Gastroesophageal sphincter (tissue), 4 donors: Measurements from ENCODE around the gene KLHL29. TPM values are rescaled to one million over a fixed set of nuclear protein-coding genes. Genes with fewer than 3 reads are reported as not detected.

ENCODE experiments used
- ATAC-seq: fragments of 150-250 bp; one replicate; pipeline ENCODE4 v1.9.1; 2016; ENCODE audit warnings: mild to moderate bottlenecking, moderate library complexity
- H3K27ac ChIP-seq, 4 donors: fragments of 200-600 bp; sonication (generic) in 3 of 4; 1 replicate in 3 of 4; 2 replicates in 1 of 4; pipeline ENCODE4 v1.5.1; 2016 to 2019
- H3K27me3 ChIP-seq: fragments of 200-600 bp; sonication (generic); one replicate; pipeline ENCODE4 v1.5.1; 2019
- H3K36me3 ChIP-seq, 2 donors: fragments of 200-600 bp; sonication (generic); one replicate each; pipeline ENCODE4 v1.5.1; 2019; ENCODE audit warnings: control low read depth in 1 of 2
- H3K4me1 ChIP-seq, 3 donors: fragments of 200-600 bp; sonication (generic); 1 replicate in 2 of 3; 2 replicates in 1 of 3; pipeline ENCODE4 v1.5.1; 2016 to 2019; ENCODE audit warnings: control low read depth in 2 of 3
- H3K4me3 ChIP-seq, 2 donors: fragments of 200-600 bp; sonication (generic); one replicate each; pipeline ENCODE4 v1.5.1; 2019; ENCODE audit warnings: mild to moderate bottlenecking in 1 of 2, moderate library complexity in 1 of 2
- H3K9me3 ChIP-seq, 3 donors: fragments of 200-600 bp; sonication (generic); one replicate each; pipeline ENCODE4 v1.5.1; 2017 to 2019; ENCODE audit warnings: control low read depth in 2 of 3
- EP300 ChIP-seq: sonication (generic); formaldehyde crosslinking; IDR thresholded peaks from one replicate; pipeline ENCODE4 v1.6.1; 2017; ENCODE audit warnings: antibody characterized with exemption, mild to moderate bottlenecking
- POLR2A ChIP-seq, 2 donors: fragments of 450-650 bp; IDR thresholded peaks; one replicate each; pipeline ENCODE4 v1.6.1; 2017; ENCODE audit warnings: antibody characterized with exemption in 2 of 2, mild to moderate bottlenecking in 2 of 2, moderate library complexity in 1 of 2
- POLR2AphosphoS5 ChIP-seq: sonication (generic); formaldehyde crosslinking; IDR thresholded peaks from one replicate; pipeline ENCODE4 v1.6.1; 2017; ENCODE audit warnings: antibody characterized with exemption
- WGBS, 2 donors: methylation state at CpG; one replicate each; pipeline ENCODE4 v1.1.5; 2018; ENCODE audit warnings: low coverage in 1 of 2; 5-methylcytosine and 5-hydroxymethylcytosine counted together
- total RNA-seq, 4 donors: library from RNA; depleted of rRNA; stranded (reverse); fragments of >200 nt; gene quantifications; one replicate each; pipeline ENCODE4 v1.1.0, GENCODE V29; 2016
- TF ChIP-seq, protein P1 (sequence below), 4 experiments: fragments of 200-600 bp in 2 of 4; fragments of 450-650 bp in 2 of 4; sonication (generic) in 1 of 4; IDR thresholded peaks; one replicate each; pipeline ENCODE4 v1.5.1; 2017 to 2019; ENCODE audit warnings: antibody characterized with exemption in 4 of 4, mild to moderate bottlenecking in 2 of 4, moderate library complexity in 2 of 4

Gene KLHL29
- total RNA-seq, 4 donors from 2014 or later, result 15.2 to 31.5 (median 24.2) TPM

DNA sequence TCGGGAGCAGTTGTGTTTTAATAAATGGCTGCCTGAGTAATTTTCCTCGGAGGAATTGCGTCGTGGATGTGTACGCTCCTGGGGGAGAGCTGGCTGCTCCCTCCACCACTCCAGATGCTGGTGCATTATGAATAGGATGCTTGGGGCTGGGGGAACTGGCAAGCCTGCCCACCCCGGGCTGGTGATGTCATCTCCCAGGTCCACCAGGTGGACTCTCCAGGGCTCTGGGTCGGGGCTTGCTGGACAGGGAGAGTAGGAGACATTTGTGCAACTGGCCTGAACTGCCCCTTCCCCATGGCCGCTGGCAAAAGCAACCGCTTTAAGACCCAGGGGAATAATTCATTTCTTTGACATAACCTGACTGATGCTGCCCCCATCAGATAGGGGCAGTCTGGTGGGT is 158.7 kb downstream of the KLHL29 start:
- Histone ChIP-seq H3K9me3 (no peaks in the 10 kb centered on the region), H3K4me1 (peaks cover 0 to 56% (median 8%) of the 10 kb centered on the region in 3 donors), H3K27ac (no peak overlapping the region), H3K36me3 (no peaks in the 10 kb centered on the region), H3K27me3 (no peaks in the 10 kb centered on the region), H3K4me3 (no peak overlapping the region)
- no peak for TF ChIP-seq POLR2AphosphoS5
- TF ChIP-seq, protein P1, sequence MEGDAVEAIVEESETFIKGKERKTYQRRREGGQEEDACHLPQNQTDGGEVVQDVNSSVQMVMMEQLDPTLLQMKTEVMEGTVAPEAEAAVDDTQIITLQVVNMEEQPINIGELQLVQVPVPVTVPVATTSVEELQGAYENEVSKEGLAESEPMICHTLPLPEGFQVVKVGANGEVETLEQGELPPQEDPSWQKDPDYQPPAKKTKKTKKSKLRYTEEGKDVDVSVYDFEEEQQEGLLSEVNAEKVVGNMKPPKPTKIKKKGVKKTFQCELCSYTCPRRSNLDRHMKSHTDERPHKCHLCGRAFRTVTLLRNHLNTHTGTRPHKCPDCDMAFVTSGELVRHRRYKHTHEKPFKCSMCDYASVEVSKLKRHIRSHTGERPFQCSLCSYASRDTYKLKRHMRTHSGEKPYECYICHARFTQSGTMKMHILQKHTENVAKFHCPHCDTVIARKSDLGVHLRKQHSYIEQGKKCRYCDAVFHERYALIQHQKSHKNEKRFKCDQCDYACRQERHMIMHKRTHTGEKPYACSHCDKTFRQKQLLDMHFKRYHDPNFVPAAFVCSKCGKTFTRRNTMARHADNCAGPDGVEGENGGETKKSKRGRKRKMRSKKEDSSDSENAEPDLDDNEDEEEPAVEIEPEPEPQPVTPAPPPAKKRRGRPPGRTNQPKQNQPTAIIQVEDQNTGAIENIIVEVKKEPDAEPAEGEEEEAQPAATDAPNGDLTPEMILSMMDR (IDR thresholded peaks at IDR 0.05), result no peak
- TF ChIP-seq EP300, result no peak
- TF ChIP-seq POLR2A (IDR thresholded peaks at IDR 0.05), result no peak
- WGBS, 2 donors, result 89% methylated on average over 3 of the region's 9 CpGs; no CpG with 5 or more reads in 1 of the 2 donors
- ATAC-seq, result no peak

DNA sequence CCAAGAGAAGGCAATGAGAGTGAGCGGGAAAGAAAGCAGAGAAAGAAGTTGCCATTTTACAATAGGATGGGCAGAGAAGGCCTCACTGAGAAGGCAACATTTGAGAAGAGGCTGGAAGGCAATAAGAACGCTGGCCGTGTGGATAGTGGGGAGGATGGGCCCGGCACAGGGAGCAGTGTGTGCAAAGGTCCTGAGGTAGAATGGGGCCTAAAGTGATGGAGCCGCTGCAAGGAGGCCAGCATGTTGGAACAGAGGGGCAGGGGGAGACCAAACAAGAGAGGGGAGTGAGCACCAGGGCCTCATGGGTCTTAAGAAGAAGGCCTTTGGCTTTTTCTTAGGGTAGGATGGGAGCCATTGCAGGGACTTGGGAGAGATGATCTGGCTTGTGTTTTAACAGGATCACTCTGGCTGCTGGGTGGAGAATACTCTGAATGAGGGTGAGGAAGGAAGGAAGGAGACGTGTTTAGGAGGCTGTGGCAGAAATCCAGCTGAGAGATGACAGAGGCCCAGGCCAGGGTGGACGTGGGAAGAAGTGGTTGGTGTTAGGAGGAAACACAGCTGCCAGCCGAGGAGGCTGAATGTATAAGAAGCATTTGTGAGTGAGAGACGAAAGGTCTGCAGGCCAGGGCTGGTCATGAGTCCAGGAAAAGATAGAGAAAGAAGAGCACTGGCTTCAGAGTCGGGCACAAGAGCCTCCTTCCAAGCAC is 159.8 kb downstream of the KLHL29 start:
- H3K27ac ChIP-seq, result no peak overlapping the region

DNA sequence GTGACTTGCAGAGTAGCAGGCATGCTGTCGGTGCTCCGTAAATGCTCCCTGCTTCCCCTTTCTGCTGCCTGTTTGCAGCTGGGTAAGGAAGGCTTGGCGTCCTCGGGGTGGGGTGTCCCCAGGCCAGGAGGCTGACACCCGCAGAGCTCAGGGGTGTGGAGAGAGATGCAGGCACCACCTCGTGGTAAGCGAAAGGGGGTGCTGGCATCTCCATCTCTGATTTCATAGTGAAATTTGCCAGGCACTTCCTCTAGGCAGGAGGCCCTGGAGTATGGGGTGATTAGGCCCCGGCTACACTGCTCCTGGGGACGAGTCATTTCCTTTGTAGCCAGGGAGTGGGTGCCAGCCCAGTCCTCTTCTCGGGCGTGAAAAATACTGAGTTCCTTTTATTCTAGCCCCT is 160.4 kb downstream of the KLHL29 start:
- no peak for ATAC-seq
- Histone ChIP-seq H3K4me1 (peaks cover 0 to 69% (median 11%) of the 10 kb centered on the region in 3 donors), H3K4me3 (no peak overlapping the region), H3K27me3 (no peaks in the 10 kb centered on the region), H3K9me3 (no peaks in the 10 kb centered on the region), H3K27ac (no peak overlapping the region), H3K36me3 (no peaks in the 10 kb centered on the region)
- WGBS, 2 donors, result 30 to 40% methylated on average over 2 of the region's 11 CpGs
- TF ChIP-seq, protein P1 (IDR thresholded peaks at IDR 0.05), result no peak
- TF ChIP-seq EP300, result no peak
- no peak for TF ChIP-seq POLR2A (IDR thresholded peaks at IDR 0.05)
- TF ChIP-seq POLR2AphosphoS5, result no peak

More for the DNA sequence above, 159.8 kb downstream of the KLHL29 start:
- Histone ChIP-seq H3K4me3 (no peak overlapping the region), H3K4me1 (peaks cover 0 to 66% (median 11%) of the 10 kb centered on the region in 3 donors), H3K9me3 (no peaks in the 10 kb centered on the region), H3K36me3 (no peaks in the 10 kb centered on the region), H3K27me3 (no peaks in the 10 kb centered on the region)
- no peak for TF ChIP-seq POLR2AphosphoS5
- no peak for ATAC-seq
- WGBS, 2 donors, result 64 to 82% methylated on average over 6 to 10 of the region's 10 CpGs

DNA sequence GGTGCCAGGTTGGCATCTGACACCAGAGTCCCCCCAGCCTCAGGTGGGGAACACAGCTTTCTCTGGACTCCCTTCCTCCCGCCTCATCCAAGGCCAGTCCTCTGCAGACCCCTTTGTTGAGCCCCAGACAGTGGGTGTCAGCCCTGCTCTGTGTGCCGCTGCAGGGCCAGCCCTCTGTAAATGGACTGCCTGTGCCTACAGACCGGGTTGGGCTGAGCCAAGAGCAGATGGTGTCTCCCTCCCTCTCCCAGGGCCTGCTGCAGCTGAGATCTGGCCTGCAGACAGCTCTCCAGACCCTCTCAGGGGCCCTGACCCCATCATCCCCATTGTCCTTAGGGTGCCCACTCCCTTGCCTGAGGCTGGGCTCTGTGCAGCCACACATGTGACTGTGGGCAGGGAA is 160.8 kb downstream of the KLHL29 start:
- H3K9me3 ChIP-seq, result no peaks in the 10 kb centered on the region
- H3K36me3 ChIP-seq, result no peaks in the 10 kb centered on the region
- no peak overlapping the region for H3K4me3 ChIP-seq
- WGBS, 2 donors, result no CpG with 5 or more reads among the region's 3 CpGs
- no peaks in the 10 kb centered on the region for H3K27me3 ChIP-seq
- ATAC-seq, result no peak
- no peak overlapping the region for H3K27ac ChIP-seq
- peaks cover 0 to 67% (median 11%) of the 10 kb centered on the region in 3 donors for H3K4me1 ChIP-seq
- TF ChIP-seq, protein P1 (IDR thresholded peaks at IDR 0.05), result no peak
- no peak for TF ChIP-seq POLR2A (IDR thresholded peaks at IDR 0.05)
- TF ChIP-seq POLR2AphosphoS5, result no peak
- TF ChIP-seq EP300, result no peak

DNA sequence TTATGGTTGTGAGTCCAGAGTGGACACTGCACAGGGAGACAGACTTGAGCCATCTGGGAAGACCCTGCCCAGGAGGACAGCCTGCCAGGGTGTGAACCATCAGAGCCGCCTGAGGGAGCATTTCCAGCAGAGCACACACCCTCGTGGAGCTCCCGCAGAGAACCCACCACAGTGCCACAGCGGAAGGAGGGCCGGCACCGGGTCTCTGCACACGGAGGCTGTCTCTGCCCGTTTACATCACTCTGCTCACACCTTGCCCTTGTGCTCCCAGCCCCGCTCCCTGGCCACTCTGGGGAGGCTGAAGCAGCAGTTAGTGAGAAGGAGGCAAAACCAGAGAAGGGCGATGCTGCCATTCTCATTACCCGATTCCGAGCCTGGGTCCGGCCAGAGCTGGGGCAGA is 161.9 kb downstream of the KLHL29 start:
- TF ChIP-seq POLR2A (IDR thresholded peaks at IDR 0.05) (no peak), POLR2AphosphoS5 (no peak), EP300 (no peak)
- TF ChIP-seq, protein P1 (IDR thresholded peaks at IDR 0.05), result no peak
- Histone ChIP-seq H3K27ac (no peak overlapping the region), H3K9me3 (no peaks in the 10 kb centered on the region), H3K4me1 (peaks cover 0 to 56% (median 8%) of the 10 kb centered on the region in 3 donors), H3K4me3 (no peak overlapping the region), H3K36me3 (no peaks in the 10 kb centered on the region), H3K27me3 (no peaks in the 10 kb centered on the region)
- ATAC-seq, result no peak
- WGBS, 2 donors, result 95% methylated on average over 4 of the region's 13 CpGs; no CpG with 5 or more reads in 1 of the 2 donors
